ENCODE data around the gene LMOD3.

GRCh38 chr3:69095636-69096035 lies 26.8 kb downstream of the LMOD3 start:
- TF ChIP-seq POLR2A (IDR thresholded peaks at IDR 0.05) (no peak), CTCF (IDR thresholded peaks at IDR 0.05) (no peak)

Data from testis (tissue), 2 donors.